D721Med (cell line): ENCODE measurements around the gene PKNOX1.

Source experiments
- DNase-seq: peaks from one replicate; pipeline ENCODE4 v3.0.0; 2011; ENCODE audit warnings: low spot score; ENCODE audit not compliant: insufficient read length
- FAIRE-seq: peaks from 2 replicates; lab custom pipeline; 2011; peaks lifted over from hg19 to GRCh38; lab: Jason Lieb, UNC
- TF ChIP-seq, protein P1 (sequence below): IDR thresholded peaks from 2 replicates; pipeline ENCODE4 v1.5.1; 2012; ENCODE audit warnings: mild to moderate bottlenecking, control low read depth; ENCODE audit not compliant: insufficient read depth; ENCODE audit errors: missing control alignments

The PKNOX1 gene

GRCh38 chr21:43024439-43025136, 50.2 kb downstream of the PKNOX1 start:
- FAIRE-seq, result no peak

DNA sequence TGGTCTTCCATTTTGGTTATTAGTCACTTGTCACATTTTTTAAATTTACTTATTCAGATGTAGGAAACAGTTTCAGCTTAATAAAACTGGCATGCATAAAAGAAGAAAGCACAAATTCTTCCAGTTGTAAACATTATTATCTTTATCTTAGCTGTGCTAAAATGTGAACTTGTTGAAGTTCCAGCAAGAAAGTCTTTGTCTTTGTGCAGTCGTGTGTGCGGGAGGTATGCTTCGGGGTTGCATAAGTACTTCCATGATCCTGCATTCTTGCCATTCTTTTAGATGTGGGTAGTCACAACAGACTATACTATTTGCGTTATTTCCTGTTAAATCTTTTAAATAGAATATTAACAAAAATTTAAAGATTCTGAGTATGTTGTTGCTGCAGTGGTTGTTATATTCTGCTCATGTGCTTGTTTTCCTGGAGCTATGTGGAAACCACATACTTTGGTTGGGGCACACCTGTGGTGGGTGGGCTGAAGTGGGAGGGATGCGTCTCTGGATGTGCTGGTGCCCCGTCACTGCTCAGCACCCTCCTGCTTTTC, 51.3 kb downstream of the PKNOX1 start:
- TF ChIP-seq, protein P1, sequence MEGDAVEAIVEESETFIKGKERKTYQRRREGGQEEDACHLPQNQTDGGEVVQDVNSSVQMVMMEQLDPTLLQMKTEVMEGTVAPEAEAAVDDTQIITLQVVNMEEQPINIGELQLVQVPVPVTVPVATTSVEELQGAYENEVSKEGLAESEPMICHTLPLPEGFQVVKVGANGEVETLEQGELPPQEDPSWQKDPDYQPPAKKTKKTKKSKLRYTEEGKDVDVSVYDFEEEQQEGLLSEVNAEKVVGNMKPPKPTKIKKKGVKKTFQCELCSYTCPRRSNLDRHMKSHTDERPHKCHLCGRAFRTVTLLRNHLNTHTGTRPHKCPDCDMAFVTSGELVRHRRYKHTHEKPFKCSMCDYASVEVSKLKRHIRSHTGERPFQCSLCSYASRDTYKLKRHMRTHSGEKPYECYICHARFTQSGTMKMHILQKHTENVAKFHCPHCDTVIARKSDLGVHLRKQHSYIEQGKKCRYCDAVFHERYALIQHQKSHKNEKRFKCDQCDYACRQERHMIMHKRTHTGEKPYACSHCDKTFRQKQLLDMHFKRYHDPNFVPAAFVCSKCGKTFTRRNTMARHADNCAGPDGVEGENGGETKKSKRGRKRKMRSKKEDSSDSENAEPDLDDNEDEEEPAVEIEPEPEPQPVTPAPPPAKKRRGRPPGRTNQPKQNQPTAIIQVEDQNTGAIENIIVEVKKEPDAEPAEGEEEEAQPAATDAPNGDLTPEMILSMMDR, result no peak
- DNase-seq, result no peak
- no peak for FAIRE-seq

More at GRCh38 chr21:43024439-43025136, 50.2 kb downstream of the PKNOX1 start:
- TF ChIP-seq, protein P1, result no peak
- no peak for DNase-seq

DNA sequence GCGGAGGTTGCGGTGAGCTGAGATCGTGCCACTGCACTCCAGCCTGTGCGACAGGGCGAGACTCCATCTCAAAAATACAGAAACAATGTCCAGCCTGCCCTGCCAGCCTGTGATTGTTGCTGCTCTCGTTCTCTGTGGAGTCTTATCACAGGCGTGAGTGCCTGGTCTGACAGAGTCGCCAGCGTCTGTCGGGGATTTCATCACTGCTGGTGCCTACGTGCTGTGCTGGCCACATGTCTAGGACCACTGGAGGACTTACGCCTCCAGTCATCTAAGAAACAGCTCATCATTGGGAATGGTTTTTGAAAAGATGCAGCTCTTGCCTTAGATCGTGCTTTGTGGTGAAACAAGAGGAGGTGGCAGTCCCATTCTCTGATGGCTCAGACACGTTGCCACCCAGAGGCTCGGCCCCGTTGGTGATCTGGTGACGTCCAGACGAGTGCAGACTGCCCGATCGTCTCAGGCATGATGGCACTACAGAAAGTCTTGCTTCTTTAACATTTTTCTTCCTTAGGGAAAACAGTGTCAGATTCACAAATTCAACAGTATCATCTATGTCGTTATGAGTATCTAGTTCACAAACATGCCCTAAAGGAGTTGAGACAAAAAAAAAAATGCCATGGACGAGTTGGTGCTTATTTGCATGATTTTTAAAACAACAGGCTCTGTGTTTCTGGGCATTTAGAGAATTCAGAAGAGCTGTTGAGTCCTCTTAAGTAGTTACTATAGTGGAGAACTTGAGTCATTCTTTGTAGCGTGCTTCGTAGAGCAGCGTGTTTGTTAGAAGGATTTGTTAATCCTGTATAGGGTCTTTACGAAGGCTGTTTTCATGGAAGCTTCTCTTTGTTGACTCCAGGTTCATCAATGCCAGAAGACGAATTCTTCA, 53.7 kb downstream of the PKNOX1 start:
- TF ChIP-seq, protein P1, result no peak
- no peak for DNase-seq
- no peak for FAIRE-seq

- DNase-seq (no peak), FAIRE-seq (no peak)
- TF ChIP-seq, protein P1, result no peak
Observed at GRCh38 chr21:43029785-43030184, 55.4 kb downstream of the PKNOX1 start.

DNA sequence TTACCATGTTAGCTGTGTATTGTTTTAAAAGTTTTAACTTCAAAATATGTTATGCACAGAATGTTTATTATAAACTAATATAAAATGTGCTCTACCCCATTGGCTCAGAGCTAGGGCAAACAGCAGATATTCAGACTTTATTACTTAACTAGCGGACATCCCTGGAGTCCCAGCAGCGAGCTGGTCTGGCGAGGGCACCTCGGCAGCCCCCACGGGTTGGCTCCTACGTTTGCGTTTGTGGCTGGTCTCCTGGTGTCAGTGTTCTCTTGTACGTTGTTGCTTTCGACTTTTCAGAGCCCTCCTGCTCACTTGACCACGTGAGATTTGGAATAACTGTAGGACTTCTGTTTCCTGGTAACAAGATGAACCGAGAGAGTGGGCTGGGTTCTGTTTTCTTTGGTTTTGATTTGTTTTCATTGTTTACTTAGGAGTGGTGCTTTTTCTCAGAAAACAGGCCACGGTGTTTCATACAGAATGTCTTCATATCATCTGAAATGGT, 56.8 kb downstream of the PKNOX1 start:
- no peak for FAIRE-seq
- DNase-seq, result peak; percentile 0
- TF ChIP-seq, protein P1, result no peak

- DNase-seq (peak; percentile 1), FAIRE-seq (no peak)
- TF ChIP-seq, protein P1, result no peak
Observed at GRCh38 chr21:43034101-43034500, 59.7 kb downstream of the PKNOX1 start.
